Measurements from ENCODE around the gene PPM1H.

Gene PPM1H

DNA sequence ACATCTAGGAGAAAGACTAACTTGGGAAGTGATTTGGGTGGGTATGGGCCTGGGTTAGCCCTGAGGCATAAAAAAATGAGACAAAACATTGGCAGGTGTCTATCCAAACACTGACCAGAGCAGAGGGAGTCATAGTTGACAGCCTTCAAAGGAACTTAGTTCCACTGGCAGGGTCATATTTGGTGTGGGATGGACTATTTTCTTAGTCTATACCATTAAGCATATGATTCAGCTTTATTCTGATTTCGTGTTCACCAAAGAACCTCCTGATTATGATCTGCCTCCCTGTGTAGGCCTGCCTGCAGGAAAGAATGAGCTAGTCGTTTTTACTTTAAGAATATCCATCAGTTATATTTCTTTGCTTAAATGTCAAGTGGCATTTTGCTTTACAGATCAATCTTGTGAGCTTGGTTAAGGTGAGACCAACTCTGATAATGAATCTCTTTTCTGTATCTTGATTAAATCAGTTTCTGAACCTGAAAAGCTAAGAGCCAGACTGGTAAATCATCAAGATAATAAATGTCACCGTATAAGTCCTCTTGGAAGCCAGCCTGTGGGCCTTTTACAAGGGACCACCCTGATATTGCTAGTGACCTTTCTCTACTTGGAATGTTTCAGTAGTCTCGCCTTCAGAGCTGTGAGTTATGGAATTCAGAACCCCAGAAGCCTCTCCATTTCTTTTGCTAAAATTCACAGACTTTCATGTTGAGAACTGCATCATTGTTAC, 285.4 kb downstream of the PPM1H start:
- no peak for DNase-seq (ENCODE audit: low spot score)

- no peak for DNase-seq (ENCODE audit: low spot score)
Observed at GRCh38 chr12:62647586-62647985, 287.4 kb downstream of the PPM1H start.

DNA sequence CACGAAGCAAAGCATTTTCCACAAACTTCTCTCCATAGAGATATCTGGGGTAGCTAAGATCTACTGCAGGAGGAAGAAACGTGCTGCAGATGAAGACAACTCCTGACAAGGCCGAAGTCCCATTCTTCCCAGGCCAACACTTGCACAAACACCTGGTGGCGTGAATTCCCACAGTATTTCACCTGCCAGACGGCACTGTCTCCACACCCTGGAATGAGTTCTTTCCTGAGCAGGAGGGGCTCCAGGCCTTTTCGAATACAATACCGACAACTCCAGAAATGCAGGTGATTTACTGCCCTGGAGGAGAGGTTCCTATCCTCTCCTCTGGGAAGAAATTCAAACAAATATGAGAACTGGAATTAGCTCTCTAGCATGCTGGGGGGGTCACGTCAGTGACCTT, 288.4 kb downstream of the PPM1H start:
- DNase-seq (ENCODE audit: low spot score), result no peak

DNA sequence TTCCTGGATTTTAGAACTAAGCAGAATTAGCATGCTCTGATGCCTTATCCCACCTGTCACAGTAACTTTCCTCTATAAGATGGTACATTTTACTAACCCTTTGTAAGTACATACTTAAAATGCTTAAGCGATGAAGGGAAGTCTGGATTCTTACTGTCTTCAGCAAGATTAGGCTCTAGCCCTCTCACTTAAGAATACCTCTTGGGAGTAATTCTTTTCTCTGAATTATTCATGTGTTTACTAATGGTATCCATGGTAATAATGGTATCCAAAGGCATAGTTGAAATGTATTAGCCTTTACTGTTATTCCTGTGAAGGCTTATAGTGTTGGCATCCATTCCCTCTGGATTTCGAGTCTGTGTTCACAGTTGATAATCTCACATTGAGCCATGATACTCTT, 291.5 kb downstream of the PPM1H start:
- DNase-seq (ENCODE audit: low spot score), result no peak

- no peak for DNase-seq (ENCODE audit: low spot score)
Observed at GRCh38 chr12:62642486-62642885, 292.5 kb downstream of the PPM1H start.

- no peak for DNase-seq (ENCODE audit: low spot score)
Observed at GRCh38 chr12:62640910-62641448, 294.0 kb downstream of the PPM1H start.

DNA sequence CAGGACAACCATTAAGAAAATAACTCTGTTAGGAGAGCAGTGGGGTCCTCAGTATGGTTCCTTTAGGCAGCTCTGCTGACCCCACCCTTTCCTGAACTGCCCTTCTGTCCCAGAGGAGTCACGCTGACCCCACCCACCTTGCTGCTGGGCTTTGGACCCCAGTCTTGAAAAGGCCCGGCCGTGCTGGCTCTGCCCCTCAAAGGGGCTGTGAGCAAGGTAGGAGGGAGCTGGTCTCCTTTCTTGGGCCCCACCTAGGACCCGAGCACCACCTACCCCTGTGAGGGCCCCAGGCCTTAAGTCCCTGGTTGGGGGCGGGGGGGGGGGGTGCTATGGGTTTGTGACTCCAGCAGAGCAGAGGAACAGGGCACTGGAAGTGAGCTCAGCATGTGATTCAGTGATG, 297.3 kb downstream of the PPM1H start:
- no peak for DNase-seq (ENCODE audit: low spot score)

DNA sequence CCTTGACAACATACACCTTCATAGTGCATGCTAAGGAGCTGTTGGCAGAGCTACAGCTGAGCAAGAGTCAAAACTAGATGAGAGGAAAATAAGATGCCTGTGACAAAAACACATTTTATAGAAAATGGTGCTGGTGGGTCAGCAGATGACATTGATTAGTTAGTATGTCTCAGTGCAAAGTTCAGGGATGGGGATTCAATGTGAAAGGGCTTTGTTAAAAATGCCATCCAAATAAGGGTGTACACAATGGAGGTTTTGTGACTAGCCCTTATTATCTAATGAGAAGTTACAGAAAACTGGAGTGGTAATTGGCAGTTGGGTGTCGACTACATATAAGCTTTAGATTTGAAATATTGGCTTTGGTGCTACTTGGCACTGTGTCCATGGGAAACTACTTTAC, 299.3 kb downstream of the PPM1H start:
- DNase-seq (ENCODE audit: low spot score), result no peak

- no peak for DNase-seq (ENCODE audit: low spot score)
Observed at GRCh38 chr12:62632411-62632918, 302.5 kb downstream of the PPM1H start.

- DNase-seq (ENCODE audit: low spot score), result no peak
Observed at GRCh38 chr12:62631471-62632410, 303.2 kb downstream of the PPM1H start.

DNA sequence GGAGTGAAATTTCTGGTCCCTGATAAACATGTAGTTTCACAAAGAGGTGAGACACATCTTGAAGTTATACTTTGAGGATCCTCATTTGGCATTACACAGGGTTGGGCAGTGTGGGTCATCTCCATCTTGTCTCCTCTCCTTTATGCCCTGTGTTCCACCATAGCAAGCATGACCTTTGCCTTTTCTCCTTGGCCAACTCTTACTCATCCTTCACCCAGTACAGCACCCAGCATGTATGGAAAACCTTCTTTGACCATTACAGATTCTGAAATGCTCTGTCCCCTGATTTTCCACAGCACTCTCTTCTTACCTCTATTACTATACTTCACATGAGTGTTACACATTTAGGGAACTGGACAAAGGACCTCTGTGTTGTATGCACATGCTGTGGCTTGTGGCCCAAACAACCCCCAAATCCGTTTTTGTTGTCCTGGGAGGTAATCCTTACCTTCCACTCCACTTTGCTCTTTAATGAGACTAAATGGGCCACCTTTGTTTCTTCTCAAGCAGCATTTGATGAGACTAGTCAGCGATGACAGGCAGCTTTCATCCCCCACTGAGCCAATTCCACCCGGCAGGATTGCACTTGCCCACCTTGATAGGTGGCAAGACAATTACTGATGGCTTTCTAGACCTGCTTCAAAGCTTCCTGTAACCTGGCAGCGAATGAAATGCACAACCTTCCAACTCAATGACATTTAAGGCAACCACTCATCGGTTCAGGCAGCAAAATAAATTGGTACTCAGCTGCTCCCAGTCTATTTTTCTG, 304.8 kb downstream of the PPM1H start:
- no peak for DNase-seq (ENCODE audit: low spot score)

GRCh38 chr12:62629413-62629812, 305.5 kb downstream of the PPM1H start:
- DNase-seq (ENCODE audit: low spot score), result no peak

DNA sequence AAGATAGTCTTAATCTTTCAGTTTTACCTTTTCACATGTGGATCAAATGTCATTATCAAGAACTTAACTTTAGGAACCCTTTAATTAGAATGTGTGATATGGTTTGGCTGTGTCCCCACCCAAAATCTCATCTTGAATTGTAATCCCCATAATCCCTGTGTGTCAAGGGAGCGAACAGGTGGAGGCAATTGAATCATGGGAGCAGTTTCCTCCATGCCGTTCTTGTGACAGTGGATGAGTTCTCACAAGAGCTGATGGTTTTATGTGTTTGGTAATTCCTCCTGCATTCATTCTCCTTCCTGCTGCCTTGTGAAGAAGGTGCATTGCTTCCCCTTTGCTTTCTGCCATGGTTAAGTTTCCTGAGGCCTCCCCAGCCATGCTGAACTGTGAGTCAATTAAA, 307.8 kb downstream of the PPM1H start:
- no peak for DNase-seq (ENCODE audit: low spot score)

- no peak for DNase-seq (ENCODE audit: low spot score)
Observed at GRCh38 chr12:62625228-62625627, 309.7 kb downstream of the PPM1H start.

DNA sequence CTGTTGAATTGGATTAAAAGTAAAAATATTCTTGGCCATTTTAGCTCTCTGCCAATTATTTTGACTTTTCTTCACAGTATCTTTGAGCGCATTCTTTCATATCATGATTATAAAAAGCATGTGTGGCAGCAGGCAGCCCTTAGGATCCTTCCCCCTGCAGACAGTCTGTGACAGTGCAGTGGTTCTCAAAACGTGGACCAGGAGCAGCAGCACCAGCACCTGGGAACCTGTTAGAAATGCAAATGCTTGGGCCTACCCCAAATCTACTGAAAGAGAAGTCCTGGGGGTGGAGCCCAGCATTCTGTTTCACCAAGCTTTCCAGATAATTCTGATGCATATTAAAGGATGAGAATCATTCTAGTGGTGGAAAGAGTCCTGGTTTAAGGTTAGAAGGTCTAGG, 312.8 kb downstream of the PPM1H start:
- DNase-seq (ENCODE audit: low spot score), result no peak

- DNase-seq (ENCODE audit: low spot score), result no peak
Observed at GRCh38 chr12:62621101-62621638, 313.8 kb downstream of the PPM1H start.

DNA sequence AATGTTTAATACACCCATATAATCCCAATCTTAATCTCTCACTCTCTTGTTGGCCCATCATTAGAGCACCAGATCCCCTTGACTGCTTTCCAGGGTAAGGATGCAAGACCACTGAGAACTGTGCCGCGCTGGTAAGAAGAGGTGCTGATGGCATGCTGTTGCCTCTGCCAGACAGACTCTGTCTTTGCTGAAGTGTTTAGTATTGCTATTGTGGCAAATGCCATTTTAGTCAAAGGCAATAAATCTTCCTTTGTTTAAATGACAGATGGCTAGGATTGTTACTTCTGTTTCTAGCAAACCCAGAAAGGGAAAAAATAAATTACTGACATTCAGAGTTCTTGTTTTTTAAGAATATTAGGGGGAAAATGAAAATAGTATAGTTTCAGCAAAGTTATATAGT, 316.0 kb downstream of the PPM1H start:
- DNase-seq (ENCODE audit: low spot score), result no peak

DNA sequence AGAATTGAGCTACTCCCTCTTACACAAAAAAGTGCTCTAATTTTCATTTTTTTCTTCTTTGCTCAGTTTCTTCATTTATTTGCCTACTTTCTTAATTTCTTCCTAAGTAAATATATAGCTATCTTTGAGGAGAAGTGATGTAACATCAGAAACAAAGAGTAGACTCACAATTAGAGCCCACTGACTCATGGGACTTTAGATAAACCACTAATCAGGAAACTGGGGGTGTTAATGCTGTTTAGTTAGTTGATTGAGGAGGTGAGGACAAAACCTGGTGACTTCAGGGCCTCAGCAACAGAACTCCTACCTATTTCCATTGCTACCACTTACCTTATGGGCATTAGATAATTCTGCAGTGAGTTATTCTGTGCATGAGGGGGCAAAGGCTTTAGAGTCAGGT, 316.6 kb downstream of the PPM1H start:
- no peak for DNase-seq (ENCODE audit: low spot score)

DNA sequence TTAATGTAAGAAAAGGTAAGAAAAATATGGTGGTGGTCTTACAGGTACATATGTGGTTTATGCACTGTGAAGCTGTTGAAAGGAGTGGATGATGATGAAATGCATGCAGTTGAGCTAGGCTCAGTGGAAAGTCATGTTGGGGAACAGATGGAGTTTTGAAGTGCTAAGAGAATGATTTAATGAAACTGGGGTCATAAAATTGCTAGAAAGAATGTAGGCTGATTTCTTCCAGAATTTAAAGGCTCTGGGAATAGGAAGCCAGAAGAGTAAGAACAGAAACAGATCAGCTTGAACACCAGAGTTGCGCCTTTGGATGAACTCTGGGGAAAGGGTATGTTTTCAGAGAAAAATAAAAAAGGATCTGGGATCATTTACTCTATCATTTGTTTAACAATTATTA, 321.9 kb downstream of the PPM1H start:
- DNase-seq (ENCODE audit: low spot score), result no peak

DNA sequence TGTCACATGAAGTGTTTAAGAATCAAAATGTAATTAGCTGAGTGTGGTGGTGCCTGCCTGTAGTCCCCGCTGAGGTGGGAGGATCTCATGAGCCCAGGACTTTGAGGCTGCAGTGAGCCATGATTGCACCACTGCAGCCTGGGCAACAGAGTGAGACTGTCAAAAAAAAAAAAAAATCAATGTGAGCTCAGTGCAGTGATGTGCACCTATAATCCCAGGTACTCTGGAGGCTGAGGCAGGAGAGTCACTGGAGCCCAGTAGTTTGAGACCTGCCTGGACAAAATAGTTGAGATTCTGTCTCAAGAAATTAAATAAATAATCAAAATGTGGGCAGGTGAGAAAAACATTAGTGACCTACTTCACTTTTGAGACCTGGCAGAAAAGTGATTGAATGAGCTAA, 328.3 kb downstream of the PPM1H start:
- DNase-seq (ENCODE audit: low spot score), result no peak

- no peak for DNase-seq (ENCODE audit: low spot score)
Observed at GRCh38 chr12:62605981-62606380, 329.0 kb downstream of the PPM1H start.

DNA sequence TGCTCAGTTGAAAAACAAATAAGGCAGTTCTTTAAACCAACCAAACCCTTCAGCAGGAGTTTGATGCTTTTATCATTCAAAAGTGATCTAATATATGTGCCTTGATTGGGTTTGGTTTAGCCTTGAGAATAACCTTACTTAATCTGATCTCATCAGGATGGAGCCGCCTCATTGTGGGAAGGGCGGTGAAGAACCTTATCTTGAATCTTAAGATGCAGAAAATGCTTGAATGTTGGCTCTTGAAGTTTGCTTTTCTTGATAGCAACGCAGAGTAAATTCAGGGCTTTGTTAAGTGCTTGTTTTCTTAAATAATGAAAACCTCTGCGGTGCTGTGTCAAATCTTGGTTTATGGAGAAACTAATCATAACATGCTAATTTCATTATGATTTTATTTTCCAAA, 330.1 kb downstream of the PPM1H start:
- DNase-seq (ENCODE audit: low spot score), result peak; percentile 26
